ENCODE measurements around the gene SLC39A11. TPM values are rescaled to one million over a fixed set of nuclear protein-coding genes. Genes with fewer than 3 reads are reported as not detected.

Gene SLC39A11
- polyA plus RNA-seq, 1 of the 3 experiments (the other 2 are of a cell fraction) = 23.5 TPM

DNA sequence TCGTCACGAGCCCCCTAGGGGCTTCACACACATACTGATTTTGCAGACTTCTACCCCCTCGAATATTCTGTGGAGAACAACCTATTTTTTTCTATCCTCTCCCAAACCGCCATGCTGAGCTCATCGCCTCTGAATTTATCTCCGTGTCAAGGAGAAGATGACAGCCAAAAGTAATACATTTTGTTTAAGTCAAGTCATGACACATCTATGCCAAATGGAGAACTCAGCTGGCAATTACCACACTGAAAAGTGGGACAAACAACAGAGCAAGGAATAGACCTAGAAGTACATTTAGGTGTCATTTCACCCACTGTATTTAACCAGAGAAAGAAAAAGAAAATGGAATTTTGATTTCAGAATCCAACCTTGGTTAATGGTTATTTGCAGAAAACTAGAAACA is 260.2 kb downstream of the SLC39A11 start (continued):
- TF ChIP-seq, protein P1, sequence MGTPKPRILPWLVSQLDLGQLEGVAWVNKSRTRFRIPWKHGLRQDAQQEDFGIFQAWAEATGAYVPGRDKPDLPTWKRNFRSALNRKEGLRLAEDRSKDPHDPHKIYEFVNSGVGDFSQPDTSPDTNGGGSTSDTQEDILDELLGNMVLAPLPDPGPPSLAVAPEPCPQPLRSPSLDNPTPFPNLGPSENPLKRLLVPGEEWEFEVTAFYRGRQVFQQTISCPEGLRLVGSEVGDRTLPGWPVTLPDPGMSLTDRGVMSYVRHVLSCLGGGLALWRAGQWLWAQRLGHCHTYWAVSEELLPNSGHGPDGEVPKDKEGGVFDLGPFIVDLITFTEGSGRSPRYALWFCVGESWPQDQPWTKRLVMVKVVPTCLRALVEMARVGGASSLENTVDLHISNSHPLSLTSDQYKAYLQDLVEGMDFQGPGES (IDR thresholded peaks at IDR 0.05; ENCODE audit: low read depth, low read length) = no peak
- no peak for TF ChIP-seq YY1 (IDR thresholded peaks at IDR 0.05; ENCODE audit: low read depth)
- TF ChIP-seq, protein P2, sequence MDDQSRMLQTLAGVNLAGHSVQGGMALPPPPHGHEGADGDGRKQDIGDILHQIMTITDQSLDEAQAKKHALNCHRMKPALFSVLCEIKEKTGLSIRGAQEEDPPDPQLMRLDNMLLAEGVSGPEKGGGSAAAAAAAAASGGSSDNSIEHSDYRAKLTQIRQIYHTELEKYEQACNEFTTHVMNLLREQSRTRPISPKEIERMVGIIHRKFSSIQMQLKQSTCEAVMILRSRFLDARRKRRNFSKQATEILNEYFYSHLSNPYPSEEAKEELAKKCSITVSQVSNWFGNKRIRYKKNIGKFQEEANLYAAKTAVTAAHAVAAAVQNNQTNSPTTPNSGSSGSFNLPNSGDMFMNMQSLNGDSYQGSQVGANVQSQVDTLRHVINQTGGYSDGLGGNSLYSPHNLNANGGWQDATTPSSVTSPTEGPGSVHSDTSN (IDR thresholded peaks at IDR 0.05) = no peak
- TF ChIP-seq, protein P3, sequence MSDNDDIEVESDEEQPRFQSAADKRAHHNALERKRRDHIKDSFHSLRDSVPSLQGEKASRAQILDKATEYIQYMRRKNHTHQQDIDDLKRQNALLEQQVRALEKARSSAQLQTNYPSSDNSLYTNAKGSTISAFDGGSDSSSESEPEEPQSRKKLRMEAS (IDR thresholded peaks at IDR 0.05; ENCODE audit: low read depth) = no peak
- TF ChIP-seq, protein P4, sequence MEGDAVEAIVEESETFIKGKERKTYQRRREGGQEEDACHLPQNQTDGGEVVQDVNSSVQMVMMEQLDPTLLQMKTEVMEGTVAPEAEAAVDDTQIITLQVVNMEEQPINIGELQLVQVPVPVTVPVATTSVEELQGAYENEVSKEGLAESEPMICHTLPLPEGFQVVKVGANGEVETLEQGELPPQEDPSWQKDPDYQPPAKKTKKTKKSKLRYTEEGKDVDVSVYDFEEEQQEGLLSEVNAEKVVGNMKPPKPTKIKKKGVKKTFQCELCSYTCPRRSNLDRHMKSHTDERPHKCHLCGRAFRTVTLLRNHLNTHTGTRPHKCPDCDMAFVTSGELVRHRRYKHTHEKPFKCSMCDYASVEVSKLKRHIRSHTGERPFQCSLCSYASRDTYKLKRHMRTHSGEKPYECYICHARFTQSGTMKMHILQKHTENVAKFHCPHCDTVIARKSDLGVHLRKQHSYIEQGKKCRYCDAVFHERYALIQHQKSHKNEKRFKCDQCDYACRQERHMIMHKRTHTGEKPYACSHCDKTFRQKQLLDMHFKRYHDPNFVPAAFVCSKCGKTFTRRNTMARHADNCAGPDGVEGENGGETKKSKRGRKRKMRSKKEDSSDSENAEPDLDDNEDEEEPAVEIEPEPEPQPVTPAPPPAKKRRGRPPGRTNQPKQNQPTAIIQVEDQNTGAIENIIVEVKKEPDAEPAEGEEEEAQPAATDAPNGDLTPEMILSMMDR (IDR thresholded peaks at IDR 0.05) = no peak
- no peak for TF ChIP-seq RFX5 (IDR thresholded peaks at IDR 0.05; ENCODE audit: low read length)

DNA sequence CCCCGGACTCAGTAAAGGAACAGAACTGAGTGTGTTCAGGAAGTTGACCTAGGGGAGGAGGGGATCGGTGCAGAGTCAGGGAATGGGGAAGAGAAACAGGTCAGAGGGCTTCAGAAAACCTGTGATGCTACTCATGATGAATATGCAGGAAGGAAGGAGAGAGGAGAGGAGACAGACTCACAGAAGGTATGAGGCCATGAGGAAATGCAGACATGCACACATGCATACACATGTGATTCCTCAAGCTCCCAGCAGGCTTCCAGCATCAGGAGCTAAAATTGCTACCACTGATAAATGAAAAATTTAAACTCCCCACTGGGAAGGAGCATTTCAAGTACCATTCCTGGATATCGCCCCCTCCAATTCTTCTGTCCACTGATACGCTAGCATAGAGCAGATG is 262.6 kb downstream of the SLC39A11 start:
- Histone ChIP-seq H3K36me3 (replicated peaks in 1 of 2; ENCODE audit: control insufficient read depth in 1 of 2, insufficient read depth in 2 of 2, low read length in 1 of 2) (no peaks in the 10 kb centered on the region), H3K9ac (no peak overlapping the region), H3K79me2 (ENCODE audit: insufficient read depth) (no peaks in the 10 kb centered on the region), H3K4me3 (ENCODE audit: low read depth in 2 of 2, low read length in 1 of 2) (no peak overlapping the region), H3K4me1 (ENCODE audit: control insufficient read depth in 1 of 2, insufficient read depth in 2 of 2, low read depth in 1 of 2, low read length in 1 of 2) (no peaks in the 10 kb centered on the region), H3K4me2 (no peak overlapping the region), H3K27me3 (ENCODE audit: insufficient read depth) (no peaks in the 10 kb centered on the region), H3K9me2 (no peaks in the 10 kb centered on the region), H3F3A (replicated peaks; ENCODE audit: insufficient read depth) (no peaks in the 10 kb centered on the region), H2AFZ (ENCODE audit: low read depth) (no peak overlapping the region), H4K20me1 (ENCODE audit: insufficient read depth) (no peaks in the 10 kb centered on the region), H3K27ac (ENCODE audit: low read depth in 2 of 2, low read length in 1 of 2) (no peak overlapping the region), H3K9me3 (no peaks in the 10 kb centered on the region)
- DNase-seq = no peak
- TF ChIP-seq NRF1 (IDR thresholded peaks at IDR 0.05; ENCODE audit: low read depth, low read length) (no peak), JUND (IDR thresholded peaks at IDR 0.05) (no peak), RFX5 (IDR thresholded peaks at IDR 0.05; ENCODE audit: low read length) (no peak), FOXJ3 (CRISPR knock-in tag; IDR thresholded peaks at IDR 0.05) (no peak)
- TF ChIP-seq, protein P2 (IDR thresholded peaks at IDR 0.05) = no peak
- CTCF ChIA-PET = interaction anchor here (0.8 kb wide), 1 partner anchor 19 kb away, joined by 3 read pairs; no protein-coding TSS in a partner anchor
- POLR2A ChIA-PET = no interaction called here
- 98% methylated on average over 4 of the region's 4 CpGs for WGBS (ENCODE audit: low lambda C conversion rate)

DNA sequence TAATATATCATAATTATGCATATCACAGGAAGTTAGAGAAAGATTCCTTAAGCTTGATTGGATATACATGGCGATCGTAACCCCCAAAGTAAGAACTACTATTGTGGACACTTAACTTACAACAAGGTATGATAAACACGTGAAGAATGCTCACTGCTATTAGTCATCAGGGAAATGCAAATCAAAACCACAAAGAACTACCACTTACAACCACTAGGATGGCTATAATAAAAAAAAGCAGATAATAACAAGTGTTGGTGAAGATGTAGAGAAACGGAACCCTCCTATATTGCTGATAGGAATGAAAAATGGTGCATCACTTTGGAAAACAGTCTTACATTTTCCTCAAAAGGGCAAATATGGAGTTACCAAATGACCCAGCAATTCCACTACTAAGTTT is 265.9 kb downstream of the SLC39A11 start:
- H3K4me3 ChIP-seq (ENCODE audit: low read depth in 2 of 2, low read length in 1 of 2) = no peak overlapping the region
- CTCF ChIA-PET = interaction anchor here (1.1 kb wide), 1 partner anchor 101 kb away, joined by 3 read pairs; no protein-coding TSS in a partner anchor
- no peaks in the 10 kb centered on the region for H3K4me1 ChIP-seq (ENCODE audit: control insufficient read depth in 1 of 2, insufficient read depth in 2 of 2, low read depth in 1 of 2, low read length in 1 of 2)
- no peaks in the 10 kb centered on the region for H3F3A ChIP-seq (replicated peaks; ENCODE audit: insufficient read depth)
- no peak for DNase-seq
- H3K9ac ChIP-seq = no peak overlapping the region
- H2AFZ ChIP-seq (ENCODE audit: low read depth) = no peak overlapping the region
- H3K9me2 ChIP-seq = no peaks in the 10 kb centered on the region
- H3K79me2 ChIP-seq (ENCODE audit: insufficient read depth) = no peaks in the 10 kb centered on the region
- no peak overlapping the region for H3K27ac ChIP-seq (ENCODE audit: low read depth in 2 of 2, low read length in 1 of 2)
- WGBS (ENCODE audit: low lambda C conversion rate) = 81% methylated on average over 4 of the region's 4 CpGs
- no peaks in the 10 kb centered on the region for H4K20me1 ChIP-seq (ENCODE audit: insufficient read depth)
- TF ChIP-seq, protein P1 (IDR thresholded peaks at IDR 0.05; ENCODE audit: low read depth, low read length) = no peak
- TF ChIP-seq, protein P5, sequence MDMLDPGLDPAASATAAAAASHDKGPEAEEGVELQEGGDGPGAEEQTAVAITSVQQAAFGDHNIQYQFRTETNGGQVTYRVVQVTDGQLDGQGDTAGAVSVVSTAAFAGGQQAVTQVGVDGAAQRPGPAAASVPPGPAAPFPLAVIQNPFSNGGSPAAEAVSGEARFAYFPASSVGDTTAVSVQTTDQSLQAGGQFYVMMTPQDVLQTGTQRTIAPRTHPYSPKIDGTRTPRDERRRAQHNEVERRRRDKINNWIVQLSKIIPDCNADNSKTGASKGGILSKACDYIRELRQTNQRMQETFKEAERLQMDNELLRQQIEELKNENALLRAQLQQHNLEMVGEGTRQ (IDR thresholded peaks at IDR 0.05; ENCODE audit: borderline replicate concordance, low read depth, low read length) = no peak
- TF ChIP-seq, protein P4 (IDR thresholded peaks at IDR 0.05) = peak; percentile 25; the same call in 1 of the 2 replicates
- no peak for TF ChIP-seq RFX5 (IDR thresholded peaks at IDR 0.05; ENCODE audit: low read length)
- no peak overlapping the region for H3K4me2 ChIP-seq
- no peaks in the 10 kb centered on the region for H3K9me3 ChIP-seq
- POLR2A ChIA-PET = no interaction called here
- H3K27me3 ChIP-seq (ENCODE audit: insufficient read depth) = no peaks in the 10 kb centered on the region
- H3K36me3 ChIP-seq (replicated peaks in 1 of 2; ENCODE audit: control insufficient read depth in 1 of 2, insufficient read depth in 2 of 2, low read length in 1 of 2) = no peaks in the 10 kb centered on the region
